Testis (tissue), 2 donors: Measurements from ENCODE around the gene SPG11.

Experiments
- CTCF ChIP-seq, 3 experiments: fragments of 450-650 bp in 2 of 3; fragments of 200-600 bp in 1 of 3; sonication (generic) in 1 of 3; IDR thresholded peaks; one replicate each; pipeline ENCODE4 v1.5.1; 2016 to 2019; ENCODE audit warnings: antibody characterized with exemption in 3 of 3, mild to moderate bottlenecking in 2 of 3, moderate library complexity in 1 of 3
- POLR2A ChIP-seq: fragments of 450-650 bp; IDR thresholded peaks from one replicate; pipeline ENCODE4 v1.6.1; 2017; ENCODE audit warnings: antibody characterized with exemption, mild to moderate bottlenecking, moderate library complexity

- TF ChIP-seq POLR2A (no peak), CTCF (IDR thresholded peaks at IDR 0.05) (no peak)
Measured at GRCh38 chr15:44588541-44588940, 74.9 kb downstream of the SPG11 start.
